HepG2 (cell line): ENCODE measurements around the gene VAX1.

ENCODE experiments used
- ETS1 ChIP-seq: sonication (generic); formaldehyde crosslinking; IDR thresholded peaks from 2 replicates; pipeline ENCODE4 v1.4.0; 2020; ENCODE audit warnings: missing genetic modification reagents
- IKZF1 ChIP-seq: fragments of 450-650 bp; IDR thresholded peaks from 2 replicates; pipeline ENCODE4 v1.7.1; 2016
- SRY ChIP-seq: sonication (generic); formaldehyde crosslinking; IDR thresholded peaks from 2 replicates; pipeline ENCODE4 v1.8.0; 2022; ENCODE audit warnings: mild to moderate bottlenecking, missing genetic modification reagents
- ZNF839 ChIP-seq: sonication (generic); formaldehyde crosslinking; IDR thresholded peaks from 2 replicates; pipeline ENCODE4 v1.4.0; 2020; ENCODE audit warnings: missing genetic modification reagents, mild to moderate bottlenecking, borderline replicate concordance

DNA sequence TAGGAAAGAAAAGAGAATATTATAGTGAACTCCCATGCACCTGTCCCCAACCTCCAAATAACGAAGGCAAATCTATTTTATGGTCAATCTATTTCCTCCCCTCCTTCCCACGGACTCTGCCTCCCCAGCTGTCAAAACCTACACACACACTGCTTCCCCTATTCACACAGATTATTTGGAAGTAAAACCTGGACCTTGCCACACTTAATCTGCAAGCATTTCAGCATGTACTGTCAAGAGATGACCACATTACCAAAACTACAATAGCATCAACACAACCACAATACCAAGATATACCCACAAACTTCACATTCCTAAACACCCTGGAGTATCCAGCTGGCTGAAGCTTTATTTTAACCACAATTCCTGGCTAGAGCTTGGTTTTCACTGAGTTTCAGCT lies 31.4 kb upstream of the VAX1 start:
- no peak for TF ChIP-seq IKZF1
- no peak for TF ChIP-seq SRY (CRISPR knock-in tag)
- TF ChIP-seq ZNF839 (CRISPR knock-in tag): no peak
- TF ChIP-seq ETS1 (CRISPR knock-in tag): no peak
